ENCODE data around the gene ELK1. TPM values are rescaled to one million over a fixed set of nuclear protein-coding genes. Genes with fewer than 3 reads are reported as not detected.

The ELK1 gene
- total RNA-seq, 1 experiment from 2014 or later = 48.8 TPM

- peak overlapping the region; percentile 10 for H3K27ac Mint-ChIP-seq (ENCODE audit: low read depth, unreplicated experiment)
- intact Hi-C loops (cut with micrococcal nuclease) = no loop called here
- CTCF ChIA-PET = interaction anchor here (0.6 to 0.7 kb wide), 2 partner anchors 8 to 9 kb away, joined by 3 to 4 read pairs; no protein-coding TSS in a partner anchor
Measured at GRCh38 chrX:47586043-47586787, 64.1 kb downstream of the ELK1 start.

More at GRCh38 chrX:47586043-47586787, 64.1 kb downstream of the ELK1 start:
- no peaks in the 10 kb centered on the region for H3K27me3 Mint-ChIP-seq (ENCODE audit: insufficient read depth, unreplicated experiment)
- H3K4me1 Mint-ChIP-seq (ENCODE audit: insufficient read depth, unreplicated experiment) = peaks cover 13% of the 10 kb centered on the region
- no peak for TF ChIP-seq CTCF (IDR thresholded peaks at IDR 0.05; ENCODE audit: unreplicated experiment)
- H3K4me3 Mint-ChIP-seq (ENCODE audit: unreplicated experiment) = peak overlapping the region; percentile 47
- POLR2A ChIA-PET = interaction anchor here (0.9 kb wide), 1 partner anchor 165 kb away, joined by 3 read pairs; no protein-coding TSS in a partner anchor
- no peaks in the 10 kb centered on the region for H3K9me3 Mint-ChIP-seq (ENCODE audit: unreplicated experiment)
- H3K36me3 Mint-ChIP-seq (ENCODE audit: insufficient read depth, unreplicated experiment) = peaks cover 46% of the 10 kb centered on the region
- BruUV-seq (replicated peaks) = no TSS peak
- DNase-seq (ENCODE audit: unreplicated experiment) = no peak

Small RNA genes lying within 50 kb of the gene (microRNA-seq; reads per million reads assigned to microRNA genes)
- gene MIR4769 = not detected

Other genes with a start within 250 kb of the ELK1 start
- 5.6 and 7.0 TPM in 2 replicates for gene ZNF41, start 167.3 kb downstream of the ELK1 start, total RNA-seq (2022)
- gene ARAF, start 89.4 kb downstream of the ELK1 start, total RNA-seq (2022) = 53.2 and 63.5 TPM in 2 replicates
- 647 and 720 TPM in 2 replicates for gene TIMP1, start 68.1 kb downstream of the ELK1 start, total RNA-seq (2022)
- 0.27 and 0.49 TPM in 2 replicates for gene SYN1, start 30.7 kb downstream of the ELK1 start, total RNA-seq (2022)
- gene CFP, start 20.6 kb downstream of the ELK1 start, total RNA-seq (2022) = 0.56 and 0.71 TPM in 2 replicates
- gene UXT, start 8.6 kb upstream of the ELK1 start, total RNA-seq (2022) = 112 and 140 TPM in 2 replicates
- 7.5 and 7.8 TPM in 2 replicates for gene ZNF81, start 186.3 kb upstream of the ELK1 start, total RNA-seq (2022)